ENCODE measurements around the gene KLK1.
"Not testable (repeated sequence)": the region's sequence is repeated elsewhere in the genome, so short reads cannot be mapped to it uniquely, and the experiment has no call there.

Gene KLK1

GRCh38 chr19:50812474-50812873 is 11.1 kb downstream of the KLK1 start:
- DNase-seq: no peak

GRCh38 chr19:50811622-50812238 is 11.9 kb downstream of the KLK1 start:
- DNase-seq: not testable (repeated sequence)

GRCh38 chr19:50808856-50809255 is 14.7 kb downstream of the KLK1 start:
- DNase-seq: no peak

- DNase-seq: peak; percentile 99
Observed at GRCh38 chr19:50804420-50805272, 18.9 kb downstream of the KLK1 start.

GRCh38 chr19:50803633-50804419 is 19.8 kb downstream of the KLK1 start:
- peak; percentile 10 to 25 for DNase-seq

- no peak for DNase-seq
Observed at GRCh38 chr19:50801107-50801506, 22.5 kb downstream of the KLK1 start.

GRCh38 chr19:50799547-50799851 is 24.1 kb downstream of the KLK1 start:
- no peak for DNase-seq

- DNase-seq: no peak
Observed at GRCh38 chr19:50798659-50799546, 24.7 kb downstream of the KLK1 start.

- DNase-seq: no peak
Observed at GRCh38 chr19:50797781-50798658, 25.6 kb downstream of the KLK1 start.

GRCh38 chr19:50797429-50797780 is 26.2 kb downstream of the KLK1 start:
- no peak for DNase-seq

- no peak for DNase-seq
Observed at GRCh38 chr19:50796634-50797428, 26.8 kb downstream of the KLK1 start.

- DNase-seq: no peak
Observed at GRCh38 chr19:50796128-50796633, 27.4 kb downstream of the KLK1 start.

- DNase-seq: no peak
Observed at GRCh38 chr19:50795664-50796073, 27.9 kb downstream of the KLK1 start.

GRCh38 chr19:50794876-50795663 is 28.5 kb downstream of the KLK1 start:
- no peak for DNase-seq

GRCh38 chr19:50794074-50794875 is 29.3 kb downstream of the KLK1 start:
- no peak for DNase-seq

GRCh38 chr19:50793558-50794065 is 30.0 kb downstream of the KLK1 start:
- no peak for DNase-seq

- no peak for DNase-seq
Observed at GRCh38 chr19:50792272-50793250, 31.0 kb downstream of the KLK1 start.
